Islet precursor cell (in vitro differentiated cells): ENCODE data around the gene PNPLA6.
A peak's percentile ranks its signal among the peaks of the same experiment; 100 is the strongest.

ENCODE experiments used
- DNase-seq: peaks from one replicate; pipeline ENCODE4 v3.0.0-alpha.2; 2018

Gene PNPLA6

GRCh38 chr19:7535047-7535997 is at the start of gene PNPLA6:
Gene PNPLA6 (plus strand): TSS chr19:7535717. CDS start chr19:7535789, 72 bp downstream.
- DNase-seq = peak; percentile 96

- DNase-seq = no peak
Measured at GRCh38 chr19:7486923-7487322, 48.6 kb upstream of the PNPLA6 start.

- peak; percentile 87 for DNase-seq
Measured at GRCh38 chr19:7488736-7489353, 46.7 kb upstream of the PNPLA6 start, which contains the start of gene PEX11G. Gene PEX11G (minus strand): TSS chr19:7489035. CDS start chr19:7489010, 25 bp downstream.

GRCh38 chr19:7489609-7490044 is 45.9 kb upstream of the PNPLA6 start:
- DNase-seq = no peak

- no peak for DNase-seq
Measured at GRCh38 chr19:7492142-7492541, 43.4 kb upstream of the PNPLA6 start.

GRCh38 chr19:7492558-7492957 is 43.0 kb upstream of the PNPLA6 start:
- no peak for DNase-seq

- peak; percentile 80 for DNase-seq
Measured at GRCh38 chr19:7494416-7495098, 41.0 kb upstream of the PNPLA6 start.

- no peak for DNase-seq
Measured at GRCh38 chr19:7497292-7497691, 38.2 kb upstream of the PNPLA6 start.

GRCh38 chr19:7500811-7501450 is 34.6 kb upstream of the PNPLA6 start:
- DNase-seq = peak; percentile 79

- DNase-seq = no peak
Measured at GRCh38 chr19:7502552-7502951, 33.0 kb upstream of the PNPLA6 start.

GRCh38 chr19:7504684-7505083 is 30.8 kb upstream of the PNPLA6 start:
- DNase-seq = no peak

- no peak for DNase-seq
Measured at GRCh38 chr19:7505288-7505681, 30.2 kb upstream of the PNPLA6 start.

GRCh38 chr19:7505682-7506384 is 29.7 kb upstream of the PNPLA6 start:
- no peak for DNase-seq

- DNase-seq = peak; percentile 90
Measured at GRCh38 chr19:7506385-7507328, 28.9 kb upstream of the PNPLA6 start.

GRCh38 chr19:7507884-7508283 is 27.6 kb upstream of the PNPLA6 start:
- peak; percentile 94 for DNase-seq

- DNase-seq = peak; percentile 77
Measured at GRCh38 chr19:7509625-7510024, 25.9 kb upstream of the PNPLA6 start.

GRCh38 chr19:7512400-7512851 is 23.1 kb upstream of the PNPLA6 start:
- peak; percentile 93 for DNase-seq

- DNase-seq = no peak
Measured at GRCh38 chr19:7513809-7514642, 21.5 kb upstream of the PNPLA6 start.

- DNase-seq = no peak
Measured at GRCh38 chr19:7515110-7515644, 20.3 kb upstream of the PNPLA6 start.
